Measurements from ENCODE around the gene HBE1. TPM values are rescaled to one million over a fixed set of nuclear protein-coding genes. Genes with fewer than 3 reads are reported as not detected.

Gene HBE1
- total and polyA plus RNA-seq, 9 of the 15 experiments (the other 6 are each of a cell fraction or from before 2014, with no cell fraction given): 612 to 10,250 (median 2,181) TPM

- no peak for TF ChIP-seq MGA (IDR thresholded peaks at IDR 0.05)
- no peak for TF ChIP-seq SLC30A9 (CRISPR knock-in tag; IDR thresholded peaks at IDR 0.05)
- no peak for TF ChIP-seq ZNF512 (tag; IDR thresholded peaks at IDR 0.05)
- no peak for TF ChIP-seq JUNB (CRISPR knock-in tag; conservative IDR thresholded peaks at IDR 0.05)
- TF ChIP-seq SMARCA4 (IDR thresholded peaks at IDR 0.05): no peak
- 0 out of 2 replicates have a peak, but pooled peaks have one; percentile 33 for TF ChIP-seq L3MBTL2 (IDR thresholded peaks at IDR 0.05)
- TF ChIP-seq SMC3 (conservative IDR thresholded peaks at IDR 0.05; ENCODE audit: insufficient read depth, low read depth, low read length): peak; percentile 93
- TF ChIP-seq ZBTB1 (CRISPR knock-in tag; IDR thresholded peaks at IDR 0.05; ENCODE audit: borderline replicate concordance, low read depth): no peak
- TF ChIP-seq ZNF830 (CRISPR knock-in tag; IDR thresholded peaks at IDR 0.05): no peak
- TF ChIP-seq MCM7 (IDR thresholded peaks at IDR 0.05): no peak
- no peak for TF ChIP-seq ZNF217 (CRISPR knock-in tag; IDR thresholded peaks at IDR 0.05)
- no peak for TF ChIP-seq ZNF263 (CRISPR knock-in tag; IDR thresholded peaks at IDR 0.05; ENCODE audit: borderline replicate concordance)
- no peak for TF ChIP-seq NFYB (IDR thresholded peaks at IDR 0.05; ENCODE audit: extremely low read depth, insufficient read length)
- TF ChIP-seq RFX5 (IDR thresholded peaks at IDR 0.05; ENCODE audit: low read depth, low read length): no peak
- no peak for TF ChIP-seq ZNF146 (CRISPR knock-in tag; IDR thresholded peaks at IDR 0.05; ENCODE audit: unreplicated experiment)
- TF ChIP-seq ARID2 (IDR thresholded peaks at IDR 0.05): peak; percentile 68
- peak; percentile 83 for TF ChIP-seq CC2D1A (IDR thresholded peaks at IDR 0.05)
Measured at GRCh38 chr11:5291207-5291838, 21.6 kb upstream of the HBE1 start (continued).

Data from K562 (cell line).